ENCODE results near the gene GGNBP2. TPM values are rescaled to one million over a fixed set of nuclear protein-coding genes. Genes with fewer than 3 reads are reported as not detected.
A peak's percentile ranks its signal among the peaks of the same experiment; 100 is the strongest.

GGNBP2 gene, protein sequence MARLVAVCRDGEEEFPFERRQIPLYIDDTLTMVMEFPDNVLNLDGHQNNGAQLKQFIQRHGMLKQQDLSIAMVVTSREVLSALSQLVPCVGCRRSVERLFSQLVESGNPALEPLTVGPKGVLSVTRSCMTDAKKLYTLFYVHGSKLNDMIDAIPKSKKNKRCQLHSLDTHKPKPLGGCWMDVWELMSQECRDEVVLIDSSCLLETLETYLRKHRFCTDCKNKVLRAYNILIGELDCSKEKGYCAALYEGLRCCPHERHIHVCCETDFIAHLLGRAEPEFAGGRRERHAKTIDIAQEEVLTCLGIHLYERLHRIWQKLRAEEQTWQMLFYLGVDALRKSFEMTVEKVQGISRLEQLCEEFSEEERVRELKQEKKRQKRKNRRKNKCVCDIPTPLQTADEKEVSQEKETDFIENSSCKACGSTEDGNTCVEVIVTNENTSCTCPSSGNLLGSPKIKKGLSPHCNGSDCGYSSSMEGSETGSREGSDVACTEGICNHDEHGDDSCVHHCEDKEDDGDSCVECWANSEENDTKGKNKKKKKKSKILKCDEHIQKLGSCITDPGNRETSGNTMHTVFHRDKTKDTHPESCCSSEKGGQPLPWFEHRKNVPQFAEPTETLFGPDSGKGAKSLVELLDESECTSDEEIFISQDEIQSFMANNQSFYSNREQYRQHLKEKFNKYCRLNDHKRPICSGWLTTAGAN
- 10 to 100 TPM; 28.8 to 56.6 (median 39.5) TPM for total RNA-seq

DNA sequence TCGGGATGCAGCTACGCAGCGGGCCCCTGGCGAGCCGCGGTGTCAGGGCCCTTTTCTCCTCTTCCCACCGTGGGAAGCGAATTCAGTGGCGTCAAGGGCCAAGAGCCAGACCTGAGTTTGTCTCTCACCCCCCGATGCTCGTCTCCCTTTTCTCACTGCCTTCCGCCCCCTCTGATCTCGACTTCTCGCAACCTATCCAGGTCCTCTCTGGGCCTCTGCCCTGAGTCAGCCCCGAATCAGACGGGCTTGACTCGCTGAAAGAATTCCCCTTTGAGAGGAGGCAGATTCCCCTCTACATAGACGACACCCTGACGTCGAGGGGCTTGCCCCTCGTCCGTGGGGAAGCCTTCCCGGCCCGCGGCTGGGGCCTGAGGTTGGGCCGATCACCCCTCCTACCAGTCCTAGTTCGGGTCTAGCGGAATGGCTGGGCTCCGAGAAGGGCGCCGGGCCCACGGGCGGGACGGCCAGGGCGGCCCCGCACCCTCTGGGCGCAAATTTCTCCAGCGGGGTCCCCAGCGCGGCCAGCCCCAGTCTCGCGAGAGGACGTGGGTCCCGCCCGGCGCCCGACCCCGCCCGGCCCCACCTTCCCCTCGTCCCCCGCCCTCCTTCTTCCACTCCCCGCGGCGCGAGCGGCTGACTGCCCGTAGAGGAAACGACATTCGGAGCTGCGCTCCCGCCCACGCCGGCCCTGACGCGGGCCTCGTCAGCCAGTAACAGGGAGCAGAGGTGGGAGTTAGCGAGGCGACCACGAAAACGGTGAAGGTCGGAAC lies at the start of gene GGNBP2:
Gene GGNBP2 (plus strand): TSS at position 613 of the 770 bp plus-strand sequence. CDS start 806 bp downstream, outside the sequence.
- intact Hi-C loops (cut with DNase I; ENCODE audit: low total_unique reads) (loop anchor here (1.0 to 5.0 kb wide), 5 partner anchors 9 to 1302 kb away; partner anchors contain the start of genes AATF, DHRS11, MRM1 and SLFN5), in situ Hi-C loops (cut with MboI; ENCODE audit: low sequenced_read_pairs in 4 of 4) (loop anchor here in 1 of 4 donors (25.0 kb wide), 2 partner anchors 957 to 1068 kb away; partner anchors contain the start of genes AP2B1, PEX12 and SYNRG)
- Histone ChIP-seq H3K27ac (peak within 1 kb of the TSS; percentile 99 to 100 (median 100)), H3K36me3 (no peaks in the 10 kb centered on the region), H3K9me3 (no peaks in the 10 kb centered on the region), H3K27me3 (no peaks in the 10 kb centered on the region), H3K4me3 (peak within 1 kb of the TSS; percentile 92 to 100 (median 95)), H3K4me1 (peaks cover 36 to 43% of the 10 kb centered on the region in 2 donors)
- peak; percentile 87 to 92 for TF ChIP-seq POLR2A (IDR thresholded peaks at IDR 0.05)
- TF ChIP-seq, protein P1, sequence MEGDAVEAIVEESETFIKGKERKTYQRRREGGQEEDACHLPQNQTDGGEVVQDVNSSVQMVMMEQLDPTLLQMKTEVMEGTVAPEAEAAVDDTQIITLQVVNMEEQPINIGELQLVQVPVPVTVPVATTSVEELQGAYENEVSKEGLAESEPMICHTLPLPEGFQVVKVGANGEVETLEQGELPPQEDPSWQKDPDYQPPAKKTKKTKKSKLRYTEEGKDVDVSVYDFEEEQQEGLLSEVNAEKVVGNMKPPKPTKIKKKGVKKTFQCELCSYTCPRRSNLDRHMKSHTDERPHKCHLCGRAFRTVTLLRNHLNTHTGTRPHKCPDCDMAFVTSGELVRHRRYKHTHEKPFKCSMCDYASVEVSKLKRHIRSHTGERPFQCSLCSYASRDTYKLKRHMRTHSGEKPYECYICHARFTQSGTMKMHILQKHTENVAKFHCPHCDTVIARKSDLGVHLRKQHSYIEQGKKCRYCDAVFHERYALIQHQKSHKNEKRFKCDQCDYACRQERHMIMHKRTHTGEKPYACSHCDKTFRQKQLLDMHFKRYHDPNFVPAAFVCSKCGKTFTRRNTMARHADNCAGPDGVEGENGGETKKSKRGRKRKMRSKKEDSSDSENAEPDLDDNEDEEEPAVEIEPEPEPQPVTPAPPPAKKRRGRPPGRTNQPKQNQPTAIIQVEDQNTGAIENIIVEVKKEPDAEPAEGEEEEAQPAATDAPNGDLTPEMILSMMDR (IDR thresholded peaks at IDR 0.05 in 4 of 5, conservative IDR thresholded peaks at IDR 0.05 in 1 of 5) = no peak
- ATAC-seq (peak; percentile 79 to 81), DNase-seq (peak; percentile 85 to 88)

DNA sequence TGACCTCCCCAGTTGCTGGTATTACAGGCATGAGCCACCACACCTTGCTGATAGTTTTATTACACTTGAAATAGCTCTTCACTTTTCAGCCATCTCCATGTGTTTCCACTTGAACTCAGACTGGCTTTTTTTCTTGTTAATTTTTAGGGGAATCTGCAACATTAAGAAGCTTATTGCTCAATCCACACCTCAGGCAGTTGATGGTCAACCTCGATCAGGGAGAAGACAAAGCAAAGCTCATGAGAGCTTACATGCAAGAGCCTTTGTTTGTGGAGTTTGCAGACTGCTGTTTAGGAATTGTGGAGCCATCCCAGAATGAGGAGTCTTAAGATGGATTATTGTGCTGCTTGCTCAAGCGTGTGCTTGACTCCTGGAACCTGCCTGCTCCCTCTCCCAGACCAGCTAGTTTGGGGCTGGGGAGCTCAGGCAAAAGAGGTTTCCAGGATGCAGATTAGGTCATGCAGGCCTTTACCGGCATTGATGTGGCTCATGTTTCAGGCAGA lies 49.6 kb upstream of the GGNBP2 start:
- H3K27me3 ChIP-seq = no peaks in the 10 kb centered on the region
- H3K36me3 ChIP-seq = peaks cover 0 to 75% of the 10 kb centered on the region in 2 donors
- no peak overlapping the region for H3K4me3 ChIP-seq
- no peaks in the 10 kb centered on the region for H3K4me1 ChIP-seq
- TF ChIP-seq, protein P1 (IDR thresholded peaks at IDR 0.05 in 4 of 5, conservative IDR thresholded peaks at IDR 0.05 in 1 of 5) = no peak
- TF ChIP-seq POLR2A (IDR thresholded peaks at IDR 0.05) = no peak
- ATAC-seq = no peak
- H3K9me3 ChIP-seq = no peaks in the 10 kb centered on the region
- in situ Hi-C loops (cut with MboI; ENCODE audit: low sequenced_read_pairs in 4 of 4) (loop anchor here in 2 of 4 donors (25.0 kb wide), 1 partner anchor 533 kb away; no protein-coding TSS in a partner anchor), intact Hi-C loops (cut with DNase I; ENCODE audit: low total_unique reads) (no loop called here)
- DNase-seq = no peak
- H3K27ac ChIP-seq = no peak overlapping the region

DNA sequence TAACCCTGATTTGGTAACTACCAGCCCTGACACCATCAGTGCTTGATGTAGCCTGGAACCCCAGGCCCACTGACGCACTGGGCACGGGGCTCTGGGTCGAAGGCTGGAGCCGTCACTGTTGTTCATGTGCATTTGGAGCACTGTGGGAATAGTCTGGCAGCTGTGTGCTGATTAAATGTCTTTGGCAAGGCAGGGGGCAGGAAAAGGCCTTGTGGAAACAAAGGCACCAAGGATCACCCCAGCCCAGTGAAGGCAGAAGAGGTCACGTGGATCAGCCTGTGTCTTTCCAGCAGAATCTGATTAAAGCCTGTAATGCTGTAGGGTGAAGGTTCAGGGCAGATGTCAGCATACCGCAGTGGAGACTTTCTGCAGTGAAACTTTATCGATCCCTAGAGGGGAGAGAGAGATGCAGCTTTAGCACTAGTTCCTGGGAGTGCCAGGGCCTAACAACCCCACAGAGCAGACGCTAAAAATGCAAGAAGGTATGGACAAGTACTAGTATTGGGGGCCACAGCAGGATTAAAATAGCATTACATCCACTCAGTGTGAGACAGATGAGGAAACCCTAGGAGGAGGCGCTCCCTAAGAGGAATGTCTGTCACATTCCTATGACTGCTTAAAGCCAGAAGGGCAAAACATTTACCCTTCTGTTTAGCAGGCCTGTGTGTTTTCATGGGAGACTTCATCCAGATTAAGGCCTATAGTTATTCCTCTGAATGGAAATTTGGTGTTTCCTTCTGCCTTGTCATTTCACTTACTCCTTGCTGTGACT lies 48.5 kb upstream of the GGNBP2 start:
- Histone ChIP-seq H3K4me3 (no peak overlapping the region), H3K27ac (no peak overlapping the region), H3K4me1 (no peaks in the 10 kb centered on the region), H3K36me3 (peaks cover 0 to 86% of the 10 kb centered on the region in 2 donors), H3K9me3 (no peaks in the 10 kb centered on the region), H3K27me3 (no peaks in the 10 kb centered on the region)
- intact Hi-C loops (cut with DNase I; ENCODE audit: low total_unique reads) = no loop called here
- TF ChIP-seq, protein P1 (IDR thresholded peaks at IDR 0.05 in 4 of 5, conservative IDR thresholded peaks at IDR 0.05 in 1 of 5) = no peak
- TF ChIP-seq POLR2A (IDR thresholded peaks at IDR 0.05) = no peak
- in situ Hi-C loops (cut with MboI; ENCODE audit: low sequenced_read_pairs in 4 of 4) = loop anchor here in 2 of 4 donors (25.0 kb wide), 1 partner anchor 534 kb away; no protein-coding TSS in a partner anchor
- ATAC-seq (no peak), DNase-seq (no peak)

All from gastrocnemius medialis (tissue), 4 donors.